VCaP (cell line): ENCODE data around the gene IKBIP.
A peak's percentile ranks its signal among the peaks of the same experiment; 100 is the strongest.

Experiments
- H3K27ac ChIP-seq: fragments of 450-650 bp; 2 replicates; pipeline ENCODE4 v1.5.1; 2017
- TF ChIP-seq, protein P1 (sequence below): fragments of 450-650 bp; conservative IDR thresholded peaks from 2 replicates; pipeline ENCODE4 v1.5.1; 2017; ENCODE audit warnings: mild to moderate bottlenecking, moderate library complexity

IKBIP gene, protein sequence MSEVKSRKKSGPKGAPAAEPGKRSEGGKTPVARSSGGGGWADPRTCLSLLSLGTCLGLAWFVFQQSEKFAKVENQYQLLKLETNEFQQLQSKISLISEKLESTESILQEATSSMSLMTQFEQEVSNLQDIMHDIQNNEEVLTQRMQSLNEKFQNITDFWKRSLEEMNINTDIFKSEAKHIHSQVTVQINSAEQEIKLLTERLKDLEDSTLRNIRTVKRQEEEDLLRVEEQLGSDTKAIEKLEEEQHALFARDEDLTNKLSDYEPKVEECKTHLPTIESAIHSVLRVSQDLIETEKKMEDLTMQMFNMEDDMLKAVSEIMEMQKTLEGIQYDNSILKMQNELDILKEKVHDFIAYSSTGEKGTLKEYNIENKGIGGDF

DNA sequence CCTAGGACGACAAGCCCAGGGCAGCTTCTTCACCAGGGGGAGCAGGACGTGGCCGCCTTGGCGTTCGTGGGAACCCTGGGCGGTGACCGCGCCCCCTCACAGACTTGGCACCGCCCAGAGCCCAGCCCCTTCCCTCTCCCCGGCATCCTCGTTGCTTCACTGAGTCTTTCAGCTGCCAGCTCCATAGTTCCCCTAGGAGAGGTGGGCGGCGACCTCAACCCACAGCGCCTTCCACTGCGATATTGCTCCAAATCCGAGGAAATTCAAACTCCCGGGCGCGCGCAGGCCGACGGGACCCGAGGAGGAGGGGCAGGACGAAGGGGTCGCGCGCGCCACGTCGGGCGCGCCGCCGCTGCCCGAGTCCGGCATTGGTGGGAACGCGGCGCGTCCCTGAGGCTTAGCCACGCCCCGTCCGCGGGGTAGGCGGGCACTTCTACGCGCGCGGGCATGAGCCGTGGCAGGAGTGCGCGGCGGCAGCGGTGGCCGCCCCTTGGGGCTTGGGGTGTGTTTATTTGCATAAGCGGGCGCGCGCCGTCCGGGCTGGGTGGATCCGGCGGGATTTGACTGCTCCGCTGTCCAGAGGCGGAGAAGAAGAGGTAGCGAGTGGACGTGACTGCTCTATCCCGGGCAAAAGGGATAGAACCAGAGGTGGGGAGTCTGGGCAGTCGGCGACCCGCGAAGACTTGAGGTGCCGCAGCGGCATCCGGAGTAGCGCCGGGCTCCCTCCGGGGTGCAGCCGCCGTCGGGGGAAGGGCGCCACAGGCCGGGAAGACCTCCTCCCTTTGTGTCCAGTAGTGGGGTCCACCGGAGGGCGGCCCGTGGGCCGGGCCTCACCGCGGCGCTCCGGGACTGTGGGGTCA, at the start of gene IKBIP, which contains the start of gene APAF1:
TSS of gene IKBIP (minus strand) at position 77 of the 860 bp plus-strand sequence. CDS start 87 bp downstream, outside the sequence.
TSS of gene APAF1 (plus strand) at position 579 of the 860 bp plus-strand sequence. CDS start 3,070 bp downstream, outside the sequence.
- peak within 1 kb of the TSS; percentile 74 for H3K27ac ChIP-seq

DNA sequence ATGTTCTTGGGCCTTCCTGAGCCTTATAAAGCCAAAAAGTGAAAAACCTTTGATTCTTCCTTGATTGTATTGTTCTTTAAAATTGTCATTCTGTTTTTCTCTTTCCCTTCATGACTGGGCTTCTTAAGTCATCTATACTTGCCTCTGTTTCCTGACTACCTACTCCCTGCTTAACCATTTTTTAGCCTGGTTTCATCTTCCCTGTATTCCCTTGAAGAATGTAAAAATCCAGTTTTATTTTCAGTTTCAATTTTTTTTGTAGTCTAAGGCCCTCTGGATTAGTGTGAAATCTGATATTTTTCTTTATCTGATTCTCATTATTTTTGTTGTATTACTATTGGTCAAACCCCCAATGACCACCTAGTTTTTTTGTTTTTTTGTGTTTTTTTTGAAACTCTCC, 46.8 kb upstream of the IKBIP start:
- TF ChIP-seq, protein P1, sequence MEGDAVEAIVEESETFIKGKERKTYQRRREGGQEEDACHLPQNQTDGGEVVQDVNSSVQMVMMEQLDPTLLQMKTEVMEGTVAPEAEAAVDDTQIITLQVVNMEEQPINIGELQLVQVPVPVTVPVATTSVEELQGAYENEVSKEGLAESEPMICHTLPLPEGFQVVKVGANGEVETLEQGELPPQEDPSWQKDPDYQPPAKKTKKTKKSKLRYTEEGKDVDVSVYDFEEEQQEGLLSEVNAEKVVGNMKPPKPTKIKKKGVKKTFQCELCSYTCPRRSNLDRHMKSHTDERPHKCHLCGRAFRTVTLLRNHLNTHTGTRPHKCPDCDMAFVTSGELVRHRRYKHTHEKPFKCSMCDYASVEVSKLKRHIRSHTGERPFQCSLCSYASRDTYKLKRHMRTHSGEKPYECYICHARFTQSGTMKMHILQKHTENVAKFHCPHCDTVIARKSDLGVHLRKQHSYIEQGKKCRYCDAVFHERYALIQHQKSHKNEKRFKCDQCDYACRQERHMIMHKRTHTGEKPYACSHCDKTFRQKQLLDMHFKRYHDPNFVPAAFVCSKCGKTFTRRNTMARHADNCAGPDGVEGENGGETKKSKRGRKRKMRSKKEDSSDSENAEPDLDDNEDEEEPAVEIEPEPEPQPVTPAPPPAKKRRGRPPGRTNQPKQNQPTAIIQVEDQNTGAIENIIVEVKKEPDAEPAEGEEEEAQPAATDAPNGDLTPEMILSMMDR = no peak
- H3K27ac ChIP-seq = no peak overlapping the region

More for the DNA sequence above, at the start of gene IKBIP, which contains the start of gene APAF1:
- TF ChIP-seq, protein P1 = no peak

DNA sequence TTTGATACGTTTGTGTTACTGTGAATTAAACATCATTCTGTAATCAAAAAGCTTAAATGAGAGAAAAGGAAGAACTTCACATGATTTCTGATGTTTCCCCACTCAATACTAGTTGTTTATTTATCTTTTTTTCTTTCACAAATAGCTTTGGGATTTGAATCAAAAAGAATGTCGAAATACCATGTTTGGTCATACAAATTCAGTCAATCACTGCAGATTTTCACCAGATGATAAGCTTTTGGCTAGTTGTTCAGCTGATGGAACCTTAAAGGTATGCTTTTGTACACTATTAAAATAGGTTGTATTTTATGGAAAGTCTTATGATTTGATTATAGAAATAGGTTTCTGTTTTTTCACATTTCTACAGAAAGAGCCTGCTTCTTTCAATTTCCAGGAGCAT, 42.0 kb upstream of the IKBIP start:
- TF ChIP-seq, protein P1 = no peak
- no peak overlapping the region for H3K27ac ChIP-seq

DNA sequence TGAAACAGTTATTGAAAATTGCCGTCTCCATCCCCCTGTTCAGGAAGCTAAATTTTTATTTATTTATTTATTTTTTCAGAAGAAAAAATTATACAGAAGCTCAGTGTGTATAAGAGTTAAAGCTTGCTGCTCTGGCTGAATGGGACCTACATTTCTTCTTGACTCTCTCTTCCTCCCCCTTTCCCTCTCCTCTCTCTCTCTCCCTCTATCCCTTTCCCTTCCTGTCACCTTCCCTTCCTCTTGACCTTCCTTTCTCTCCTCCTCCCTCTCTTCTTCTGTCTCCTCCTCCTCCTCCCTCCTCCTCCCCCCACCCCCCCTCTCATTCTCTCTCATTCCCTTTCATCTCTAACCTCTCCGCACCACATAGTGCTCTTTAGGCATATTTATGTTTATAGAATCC, 39.6 kb upstream of the IKBIP start:
- TF ChIP-seq, protein P1 = no peak
- H3K27ac ChIP-seq = no peak overlapping the region

DNA sequence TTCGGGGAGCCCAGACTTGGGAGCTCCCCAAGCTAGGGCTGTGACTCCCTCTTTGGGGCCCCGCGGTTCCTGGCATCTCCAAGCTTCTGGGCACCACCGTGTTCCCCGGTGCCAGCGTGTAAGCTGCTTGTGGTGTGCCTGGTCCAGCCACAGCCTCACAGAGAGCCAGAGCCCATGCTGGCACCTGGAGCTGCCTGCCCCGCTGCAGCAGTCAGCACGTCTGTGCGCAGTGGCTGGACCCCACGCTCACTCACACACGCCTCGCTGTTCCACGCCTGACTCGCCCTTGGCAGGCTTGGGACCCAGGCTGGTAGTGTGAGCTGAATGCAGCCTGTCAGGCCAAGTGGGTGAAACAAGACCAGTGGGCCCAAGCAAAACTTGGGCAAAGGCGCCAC, 35.0 kb upstream of the IKBIP start:
- H3K27ac ChIP-seq = no peak overlapping the region
- TF ChIP-seq, protein P1 = no peak

DNA sequence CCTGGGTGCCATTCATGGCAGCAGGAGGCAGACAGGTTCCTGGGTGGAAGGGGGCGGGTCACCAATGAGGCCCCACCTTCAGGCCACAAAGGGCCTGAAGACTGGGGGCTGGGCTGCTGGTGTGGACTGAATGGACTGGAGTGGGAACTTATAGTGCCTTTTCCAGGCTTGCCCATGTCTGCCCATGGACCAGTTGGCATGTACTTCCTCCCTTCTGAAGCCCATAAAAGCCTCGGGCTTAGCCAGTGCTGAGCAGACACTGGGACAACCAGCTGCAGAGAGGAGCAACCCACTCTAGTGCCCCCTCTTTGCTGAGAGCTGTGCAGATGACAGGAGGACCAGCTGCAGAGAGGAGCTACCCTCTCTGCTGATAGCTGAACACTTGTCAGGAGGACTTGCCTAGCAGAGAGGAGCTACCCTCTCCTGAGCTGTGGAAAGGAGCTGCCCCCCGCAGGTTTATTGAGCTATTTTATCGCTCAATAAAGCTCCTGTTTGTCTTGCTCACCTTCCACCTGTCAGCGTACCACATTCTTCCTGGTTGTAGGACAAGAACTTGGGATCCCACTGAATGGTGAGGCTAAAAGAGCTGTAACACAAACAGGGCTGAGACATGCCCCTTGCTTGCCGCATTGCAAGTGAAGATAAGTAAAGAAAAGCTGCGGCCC, 34.5 kb upstream of the IKBIP start:
- TF ChIP-seq, protein P1 = no peak
- H3K27ac ChIP-seq = no peak overlapping the region
